Tibial nerve (tissue), 4 donors: ENCODE results near the gene GYPA.

Source experiments
- CTCF ChIP-seq, 5 experiments: fragments of 200-600 bp in 3 of 5; fragments of 450-650 bp in 2 of 5; sonication (generic) in 3 of 5; IDR thresholded peaks; one replicate each; pipeline ENCODE4 v1.5.1; 2016 to 2019; ENCODE audit warnings: antibody characterized with exemption in 5 of 5, mild to moderate bottlenecking in 3 of 5, moderate library complexity in 2 of 5
- EP300 ChIP-seq, 2 donors: sonication (generic); formaldehyde crosslinking; IDR thresholded peaks; one replicate each; pipeline ENCODE4 v1.6.1; 2017; ENCODE audit warnings: antibody characterized with exemption in 2 of 2, mild to moderate bottlenecking in 1 of 2
- POLR2A ChIP-seq, 2 donors: fragments of 450-650 bp; IDR thresholded peaks; one replicate each; pipeline ENCODE4 v1.6.1; 2017; ENCODE audit warnings: antibody characterized with exemption in 2 of 2, mild to moderate bottlenecking in 2 of 2, moderate library complexity in 2 of 2

GRCh38 chr4:144183165-144183564, 42.6 kb upstream of the GYPA start:
- TF ChIP-seq CTCF (IDR thresholded peaks at IDR 0.05) = no peak
- TF ChIP-seq EP300 (IDR thresholded peaks at IDR 0.05) = no peak
- no peak for TF ChIP-seq POLR2A (IDR thresholded peaks at IDR 0.05)
